ENCODE results near the gene FYTTD1. TPM values are rescaled to one million over a fixed set of nuclear protein-coding genes. Genes with fewer than 3 reads are reported as not detected.

FYTTD1 gene
- total and polyA plus RNA-seq, 2 donors (not counting 1 experiment from before 2014, with no cell fraction given): 44.3 to 63.4 TPM

DNA sequence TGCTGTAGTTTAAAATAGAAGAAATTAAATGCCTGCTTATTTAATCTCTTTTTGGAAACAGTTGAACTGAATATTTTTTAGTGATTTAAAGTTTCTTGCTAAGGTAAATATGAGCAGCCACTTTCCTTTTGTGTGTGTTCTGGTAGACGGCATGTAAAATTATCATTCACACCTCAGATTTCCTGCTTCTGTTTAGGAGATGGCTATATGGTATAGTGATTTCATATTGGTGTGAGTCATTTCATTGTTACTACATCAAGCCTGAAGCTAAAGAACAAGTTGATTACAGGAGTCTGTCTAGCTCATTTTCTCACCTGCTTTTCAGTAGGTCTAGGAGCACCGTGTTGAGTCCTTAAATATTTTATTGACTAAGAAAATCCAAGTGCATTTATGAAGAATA, 43.6 kb downstream of the FYTTD1 start:
- Histone ChIP-seq H3K36me3 (ENCODE audit: control insufficient read depth, insufficient read depth, low read length) (no peaks in the 10 kb centered on the region), H3K27ac (ENCODE audit: insufficient read depth, low read length) (no peak overlapping the region), H3K4me2 (ENCODE audit: extremely low read depth, insufficient read depth, low read length) (peak overlapping the region; percentile 75), H3K27me3 (ENCODE audit: control insufficient read depth, insufficient read depth, low read length) (no peaks in the 10 kb centered on the region), H3K79me2 (ENCODE audit: control insufficient read depth, insufficient read depth, low read length) (peaks cover 63% of the 10 kb centered on the region), H3K4me1 (ENCODE audit: control insufficient read depth, extremely low read depth, insufficient read depth, low read length) (peaks cover 2% of the 10 kb centered on the region), H4K20me1 (ENCODE audit: control insufficient read depth, extremely low read depth, insufficient read depth, low read length) (no peaks in the 10 kb centered on the region), H3K9me3 (ENCODE audit: control insufficient read depth, insufficient read depth, low read depth, low read length) (no peaks in the 10 kb centered on the region), H3K4me3 (replicated peaks in 1 of 4; ENCODE audit: control extremely low read depth in 1 of 4, insufficient read depth in 1 of 4, low read depth in 3 of 4, low read length in 4 of 4) (peak overlapping the region in 3 of 4 experiments; percentile 18 to 76 (median 45)), H2AFZ (ENCODE audit: low read length) (no peak overlapping the region), H3K9ac (ENCODE audit: insufficient read depth, low read length) (no peak overlapping the region)
- DNase-seq (ENCODE audit: low read depth in 2 of 2): peak; percentile 54 to 58
- TF ChIP-seq, protein P1, sequence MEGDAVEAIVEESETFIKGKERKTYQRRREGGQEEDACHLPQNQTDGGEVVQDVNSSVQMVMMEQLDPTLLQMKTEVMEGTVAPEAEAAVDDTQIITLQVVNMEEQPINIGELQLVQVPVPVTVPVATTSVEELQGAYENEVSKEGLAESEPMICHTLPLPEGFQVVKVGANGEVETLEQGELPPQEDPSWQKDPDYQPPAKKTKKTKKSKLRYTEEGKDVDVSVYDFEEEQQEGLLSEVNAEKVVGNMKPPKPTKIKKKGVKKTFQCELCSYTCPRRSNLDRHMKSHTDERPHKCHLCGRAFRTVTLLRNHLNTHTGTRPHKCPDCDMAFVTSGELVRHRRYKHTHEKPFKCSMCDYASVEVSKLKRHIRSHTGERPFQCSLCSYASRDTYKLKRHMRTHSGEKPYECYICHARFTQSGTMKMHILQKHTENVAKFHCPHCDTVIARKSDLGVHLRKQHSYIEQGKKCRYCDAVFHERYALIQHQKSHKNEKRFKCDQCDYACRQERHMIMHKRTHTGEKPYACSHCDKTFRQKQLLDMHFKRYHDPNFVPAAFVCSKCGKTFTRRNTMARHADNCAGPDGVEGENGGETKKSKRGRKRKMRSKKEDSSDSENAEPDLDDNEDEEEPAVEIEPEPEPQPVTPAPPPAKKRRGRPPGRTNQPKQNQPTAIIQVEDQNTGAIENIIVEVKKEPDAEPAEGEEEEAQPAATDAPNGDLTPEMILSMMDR (conservative IDR thresholded peaks at IDR 0.05 in 1 of 2, IDR thresholded peaks at IDR 0.05 in 1 of 2; ENCODE audit: low read depth in 1 of 2, low read length in 2 of 2): no peak
- TF ChIP-seq EZH2 (IDR thresholded peaks at IDR 0.05; ENCODE audit: low read length, missing control alignments): no peak

DNA sequence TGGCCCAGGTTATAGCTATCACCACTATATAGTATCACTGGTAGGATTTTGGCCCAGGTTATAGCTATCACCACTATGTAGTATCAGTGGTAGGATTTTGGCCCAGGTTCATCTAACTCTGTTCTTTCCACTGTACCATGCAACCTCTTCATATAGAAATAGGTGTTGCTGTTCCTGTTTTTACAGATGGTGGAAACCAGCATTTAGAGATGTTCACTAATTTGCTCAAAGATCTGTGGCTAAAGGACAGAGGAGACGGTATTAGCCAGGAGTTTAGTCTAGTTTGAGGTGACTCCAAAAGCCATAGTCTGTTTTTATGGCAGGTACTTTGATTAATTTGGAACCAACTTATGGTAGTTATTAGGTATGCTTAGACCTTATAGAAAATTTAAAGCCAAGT, 44.4 kb downstream of the FYTTD1 start:
- Histone ChIP-seq H3K9me3 (ENCODE audit: control insufficient read depth, insufficient read depth, low read depth, low read length) (no peaks in the 10 kb centered on the region), H3K36me3 (ENCODE audit: control insufficient read depth, insufficient read depth, low read length) (no peaks in the 10 kb centered on the region), H2AFZ (ENCODE audit: low read length) (no peak overlapping the region), H3K4me3 (replicated peaks in 1 of 4; ENCODE audit: control extremely low read depth in 1 of 4, insufficient read depth in 1 of 4, low read depth in 3 of 4, low read length in 4 of 4) (no peak overlapping the region), H3K9ac (ENCODE audit: insufficient read depth, low read length) (no peak overlapping the region), H3K4me2 (ENCODE audit: extremely low read depth, insufficient read depth, low read length) (no peak overlapping the region), H3K79me2 (ENCODE audit: control insufficient read depth, insufficient read depth, low read length) (peaks cover 71% of the 10 kb centered on the region), H3K4me1 (ENCODE audit: control insufficient read depth, extremely low read depth, insufficient read depth, low read length) (peaks cover 2% of the 10 kb centered on the region), H3K27me3 (ENCODE audit: control insufficient read depth, insufficient read depth, low read length) (no peaks in the 10 kb centered on the region), H3K27ac (ENCODE audit: insufficient read depth, low read length) (no peak overlapping the region), H4K20me1 (ENCODE audit: control insufficient read depth, extremely low read depth, insufficient read depth, low read length) (no peaks in the 10 kb centered on the region)
- DNase-seq (ENCODE audit: low read depth in 2 of 2): no peak
- TF ChIP-seq, protein P1 (conservative IDR thresholded peaks at IDR 0.05 in 1 of 2, IDR thresholded peaks at IDR 0.05 in 1 of 2; ENCODE audit: low read depth in 1 of 2, low read length in 2 of 2): no peak
- no peak for TF ChIP-seq EZH2 (IDR thresholded peaks at IDR 0.05; ENCODE audit: low read length, missing control alignments)

DNA sequence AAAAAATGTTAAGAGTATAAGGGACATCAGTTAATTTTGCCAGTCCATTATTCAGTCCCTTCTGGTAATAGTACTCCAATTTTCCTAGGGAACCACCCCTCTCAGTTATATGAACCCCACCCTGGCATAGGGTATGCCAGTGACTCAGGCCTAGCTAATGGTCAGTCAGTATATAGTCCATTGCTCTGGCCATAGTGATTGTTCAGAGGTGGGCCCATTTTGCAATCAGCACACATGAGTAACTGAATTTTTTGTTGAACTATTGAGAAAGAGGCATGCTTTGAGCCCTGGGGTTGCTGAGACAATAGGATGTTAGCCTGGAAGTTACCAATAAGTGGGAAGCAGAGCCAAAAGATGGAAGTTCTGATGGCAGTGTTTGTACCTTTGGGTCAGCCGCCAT, 45.5 kb downstream of the FYTTD1 start:
- peak; percentile 32 to 82 for DNase-seq (ENCODE audit: low read depth in 2 of 2)
- Histone ChIP-seq H4K20me1 (ENCODE audit: control insufficient read depth, extremely low read depth, insufficient read depth, low read length) (no peaks in the 10 kb centered on the region), H3K9ac (ENCODE audit: insufficient read depth, low read length) (no peak overlapping the region), H3K27me3 (ENCODE audit: control insufficient read depth, insufficient read depth, low read length) (no peaks in the 10 kb centered on the region), H3K27ac (ENCODE audit: insufficient read depth, low read length) (no peak overlapping the region), H2AFZ (ENCODE audit: low read length) (no peak overlapping the region), H3K4me2 (ENCODE audit: extremely low read depth, insufficient read depth, low read length) (no peak overlapping the region), H3K36me3 (ENCODE audit: control insufficient read depth, insufficient read depth, low read length) (no peaks in the 10 kb centered on the region), H3K79me2 (ENCODE audit: control insufficient read depth, insufficient read depth, low read length) (peaks cover 79% of the 10 kb centered on the region), H3K9me3 (ENCODE audit: control insufficient read depth, insufficient read depth, low read depth, low read length) (no peaks in the 10 kb centered on the region), H3K4me3 (replicated peaks in 1 of 4; ENCODE audit: control extremely low read depth in 1 of 4, insufficient read depth in 1 of 4, low read depth in 3 of 4, low read length in 4 of 4) (no peak overlapping the region), H3K4me1 (ENCODE audit: control insufficient read depth, extremely low read depth, insufficient read depth, low read length) (peaks cover 2% of the 10 kb centered on the region)
- TF ChIP-seq, protein P1 (conservative IDR thresholded peaks at IDR 0.05 in 1 of 2, IDR thresholded peaks at IDR 0.05 in 1 of 2; ENCODE audit: low read depth in 1 of 2, low read length in 2 of 2): no peak
- TF ChIP-seq EZH2 (IDR thresholded peaks at IDR 0.05; ENCODE audit: low read length, missing control alignments): no peak
